ENCODE data around the gene CCDC3.

DNA sequence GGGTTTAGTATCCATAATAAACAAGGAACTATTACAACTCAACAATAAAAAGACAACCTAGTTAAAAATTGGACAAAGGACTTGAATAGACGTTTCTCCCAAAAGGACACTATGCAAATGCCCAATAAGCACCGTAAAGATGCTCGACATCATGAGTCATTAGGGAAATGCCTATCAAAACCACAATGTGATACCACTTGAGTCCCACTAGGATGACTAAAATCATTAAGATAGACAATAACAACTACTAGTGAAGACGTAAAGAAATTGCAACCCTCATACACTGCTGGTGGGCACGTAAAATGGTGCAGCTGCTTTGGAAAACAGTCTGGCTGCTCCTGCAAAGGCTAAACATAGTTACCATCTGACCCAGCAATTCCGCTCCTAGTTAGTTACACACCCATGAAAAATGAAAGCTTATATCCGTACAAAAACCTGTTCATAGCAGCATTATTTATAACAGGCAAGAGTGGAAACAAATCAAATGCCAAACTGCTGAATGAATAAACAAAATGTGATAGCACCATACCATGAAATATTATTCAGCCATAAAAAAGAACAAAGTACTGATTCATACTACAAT is 17.3 kb downstream of the CCDC3 start:
- TF ChIP-seq POLR2AphosphoS5 (IDR thresholded peaks at IDR 0.05; ENCODE audit: low read depth, low read length) (no peak), POLR2A (IDR thresholded peaks at IDR 0.05; ENCODE audit: low read depth, low read length) (no peak), TAF1 (IDR thresholded peaks at IDR 0.05; ENCODE audit: borderline replicate concordance, low read depth, low read length) (no peak)

Data from GM12892 (cell line).